ENCODE results near the gene BMPR1B. TPM values are rescaled to one million over a fixed set of nuclear protein-coding genes. Genes with fewer than 3 reads are reported as not detected.

BMPR1B gene
- total RNA-seq, 1 experiment from 2014 or later = 0.35 TPM

- Histone ChIP-seq H3K79me1 (ENCODE audit: insufficient read depth, low read depth, low read length, poor library complexity, severe bottlenecking) (no peaks in the 10 kb centered on the region), H3K9me3 (ENCODE audit: control insufficient read depth, low read depth, low read length) (no peaks in the 10 kb centered on the region), H3K4me1 (ENCODE audit: insufficient read depth, low read length) (no peaks in the 10 kb centered on the region), H2BK20ac (ENCODE audit: low read depth, low read length, poor library complexity, severe bottlenecking) (no peak overlapping the region), H3K27ac (ENCODE audit: insufficient read length, low read depth, low read length) (no peak overlapping the region), H3K23ac (ENCODE audit: insufficient read length, low read depth, low read length) (no peak overlapping the region), H4K5ac (ENCODE audit: insufficient read length, low read depth, low read length) (no peak overlapping the region), H3K4me2 (ENCODE audit: insufficient read depth, insufficient read length, low read length) (no peak overlapping the region), H3K56ac (ENCODE audit: insufficient read length, low read depth, low read length) (no peak overlapping the region), H3K27me3 (ENCODE audit: insufficient read depth, low read length) (no peaks in the 10 kb centered on the region), H2AK5ac (ENCODE audit: insufficient read length, low read length) (no peak overlapping the region), H3K9ac (ENCODE audit: extremely low read depth, insufficient read length, low read length) (no peak overlapping the region), H3K23me2 (ENCODE audit: insufficient read length, low read depth, low read length, poor library complexity, severe bottlenecking) (no peaks in the 10 kb centered on the region), H2BK5ac (ENCODE audit: insufficient read length, low read length) (no peak overlapping the region), H2BK12ac (ENCODE audit: insufficient read length, low read depth, low read length) (no peak overlapping the region), H4K8ac (replicated peaks; ENCODE audit: insufficient read length, low read depth, low read length) (no peak overlapping the region), H2BK15ac (ENCODE audit: low read depth, low read length) (no peak overlapping the region), H3T11ph (ENCODE audit: low read length) (no peak overlapping the region), H3K14ac (ENCODE audit: insufficient read depth, low read length) (no peak overlapping the region), H3K18ac (ENCODE audit: insufficient read length, low read depth, low read length) (no peak overlapping the region), H4K20me1 (ENCODE audit: control insufficient read depth, insufficient read depth, insufficient read length) (no peaks in the 10 kb centered on the region), H2BK120ac (ENCODE audit: low read depth, low read length, poor library complexity, severe bottlenecking) (no peak overlapping the region), H2AFZ (ENCODE audit: low read length) (no peak overlapping the region), H3K4ac (ENCODE audit: low read depth, low read length) (no peak overlapping the region), H3K79me2 (ENCODE audit: insufficient read depth, low read length) (no peaks in the 10 kb centered on the region), H4K91ac (ENCODE audit: insufficient read length, low read depth, low read length) (no peak overlapping the region)
- no peaks in the 10 kb centered on the region for H3K36me3 Mint-ChIP-seq (ENCODE audit: insufficient read depth in 1 of 3, low read depth in 3 of 3)
- H3K9me3 Mint-ChIP-seq = no peaks in the 10 kb centered on the region
- H3K27ac Mint-ChIP-seq = no peak overlapping the region
- TF ChIP-seq, protein P1, sequence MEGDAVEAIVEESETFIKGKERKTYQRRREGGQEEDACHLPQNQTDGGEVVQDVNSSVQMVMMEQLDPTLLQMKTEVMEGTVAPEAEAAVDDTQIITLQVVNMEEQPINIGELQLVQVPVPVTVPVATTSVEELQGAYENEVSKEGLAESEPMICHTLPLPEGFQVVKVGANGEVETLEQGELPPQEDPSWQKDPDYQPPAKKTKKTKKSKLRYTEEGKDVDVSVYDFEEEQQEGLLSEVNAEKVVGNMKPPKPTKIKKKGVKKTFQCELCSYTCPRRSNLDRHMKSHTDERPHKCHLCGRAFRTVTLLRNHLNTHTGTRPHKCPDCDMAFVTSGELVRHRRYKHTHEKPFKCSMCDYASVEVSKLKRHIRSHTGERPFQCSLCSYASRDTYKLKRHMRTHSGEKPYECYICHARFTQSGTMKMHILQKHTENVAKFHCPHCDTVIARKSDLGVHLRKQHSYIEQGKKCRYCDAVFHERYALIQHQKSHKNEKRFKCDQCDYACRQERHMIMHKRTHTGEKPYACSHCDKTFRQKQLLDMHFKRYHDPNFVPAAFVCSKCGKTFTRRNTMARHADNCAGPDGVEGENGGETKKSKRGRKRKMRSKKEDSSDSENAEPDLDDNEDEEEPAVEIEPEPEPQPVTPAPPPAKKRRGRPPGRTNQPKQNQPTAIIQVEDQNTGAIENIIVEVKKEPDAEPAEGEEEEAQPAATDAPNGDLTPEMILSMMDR (conservative IDR thresholded peaks at IDR 0.05) = no peak
- H3K4me1 Mint-ChIP-seq = peaks cover 8 to 9% of the 10 kb centered on the region in 2 experiments
- DNase-seq = no peak
- H3K4me3 Mint-ChIP-seq = no peak overlapping the region
- WGBS (ENCODE audit: extremely low coverage, insufficient read length, low lambda C conversion rate) = no CpG with 5 or more reads among the region's 2 CpGs
- H3K27me3 Mint-ChIP-seq (ENCODE audit: low read depth) = no peaks in the 10 kb centered on the region
These were observed 166.8 kb downstream of the BMPR1B start for GRCh38 chr4:94924566-94924965.

All from H9 (cell line).